Ovary (tissue), 9 donors: ENCODE measurements around the gene HDLBP. TPM values are rescaled to one million over a fixed set of nuclear protein-coding genes. Genes with fewer than 3 reads are reported as not detected.

Source experiments
- DNase-seq, 5 donors: peaks; one replicate each; pipeline ENCODE4 v3.0.0-alpha.2; 2019 to 2020
- H3K27ac ChIP-seq, 2 donors: fragments of 200-600 bp; one replicate each; pipeline versions ENCODE4 v1.5.1 to v1.8.0; 2019 to 2022
- H3K27me3 ChIP-seq: fragments of 200-600 bp; one replicate; pipeline ENCODE4 v1.8.0; 2022
- H3K36me3 ChIP-seq: fragments of 200-600 bp; sonication (generic); one replicate; pipeline ENCODE4 v1.5.1; 2019
- H3K4me1 ChIP-seq: one replicate; pipeline ENCODE4 v1.8.1; 2013; ENCODE audit warnings: mild to moderate bottlenecking, moderate library complexity; ENCODE audit not compliant: insufficient read depth
- H3K4me3 ChIP-seq: fragments of 200-600 bp; sonication (generic); one replicate; pipeline ENCODE4 v1.5.1; 2017
- H3K9me3 ChIP-seq, 2 donors: fragments of 200-600 bp in 1 of 2; sonication (generic) in 1 of 2; one replicate each; pipeline versions ENCODE4 v1.5.1 to v1.8.1; 2013 to 2019; ENCODE audit warnings: mild to moderate bottlenecking in 1 of 2, moderate library complexity in 1 of 2
- EP300 ChIP-seq: sonication (generic); formaldehyde crosslinking; IDR thresholded peaks from one replicate; pipeline ENCODE4 v1.6.1; 2017; ENCODE audit warnings: antibody characterized with exemption
- POLR2A ChIP-seq: fragments of 450-650 bp; IDR thresholded peaks from one replicate; pipeline ENCODE4 v1.6.1; 2017; ENCODE audit warnings: antibody characterized with exemption, mild to moderate bottlenecking, moderate library complexity
- WGBS, 3 donors: extraction: QIAGEN DNeasy Blood & Tissue Kit in 1 of 3; methylation state at CpG; one replicate each; pipeline versions ENCODE4 v1.1.5 to v1.1.7; 2013 to 2017; 5-methylcytosine and 5-hydroxymethylcytosine counted together
- intact Hi-C, 4 donors: fragments of 100-400 bp; cut with DNase I; formaldehyde crosslinking; loops; one replicate each; pipeline versions ENCODE4 v1.11.0 to v1.15.1; 2022 to 2023
- polyA plus RNA-seq, 2 donors: library from polyadenylated mRNA; stranded (reverse); fragments of 200-250 nt in 1 of 2; fragments of 350-450 nt in 1 of 2; fragmentation: Illumina TruSeq in 1 of 2; extraction: RNeasy Lipid Tissue Mini Kit (QIAGEN cat#74804) in 1 of 2; gene quantifications; one replicate each; pipeline ENCODE4 v1.2.3, GENCODE V29; 2013 to 2014
- total RNA-seq, 7 donors: library from RNA; depleted of rRNA in 2 of 7; stranded (reverse); fragments of >200 nt in 2 of 7; fragmentation: NEBNext Ultra II Directional in 3 of 7; extraction: Animal tissue kit (Norgen Biotek cat#: 25700) in 3 of 7; gene quantifications; one replicate each; pipeline versions ENCODE4 v1.1.0 to v1.2.4, GENCODE V29; 2016 to 2023
- TF ChIP-seq, protein P1 (sequence below), 3 donors: fragments of 450-650 bp in 2 of 3; fragments of 200-600 bp in 1 of 3; IDR thresholded peaks; one replicate each; pipeline versions ENCODE4 v1.5.1 to v1.8.0; 2016 to 2022; ENCODE audit warnings: antibody characterized with exemption in 3 of 3, mild to moderate bottlenecking in 1 of 3
- donor health status: DM: no; HTN: no; CAD: no; lungs with moderate emphysema.
- donor health status: DM: no; HTN: no; CAD: no.
- donor health status: Bipolar disorder and iron deficiency.
- donor health status: DM: yes; HTN: yes; CAD: no.
- donor health status: DM: no; HTN: no; CAD: no.
- donor health status: DM: yes; HTN: yes; CAD: no.

HDLBP gene
- total and polyA plus RNA-seq, 9 donors: 145 to 616 (median 359) TPM

DNA sequence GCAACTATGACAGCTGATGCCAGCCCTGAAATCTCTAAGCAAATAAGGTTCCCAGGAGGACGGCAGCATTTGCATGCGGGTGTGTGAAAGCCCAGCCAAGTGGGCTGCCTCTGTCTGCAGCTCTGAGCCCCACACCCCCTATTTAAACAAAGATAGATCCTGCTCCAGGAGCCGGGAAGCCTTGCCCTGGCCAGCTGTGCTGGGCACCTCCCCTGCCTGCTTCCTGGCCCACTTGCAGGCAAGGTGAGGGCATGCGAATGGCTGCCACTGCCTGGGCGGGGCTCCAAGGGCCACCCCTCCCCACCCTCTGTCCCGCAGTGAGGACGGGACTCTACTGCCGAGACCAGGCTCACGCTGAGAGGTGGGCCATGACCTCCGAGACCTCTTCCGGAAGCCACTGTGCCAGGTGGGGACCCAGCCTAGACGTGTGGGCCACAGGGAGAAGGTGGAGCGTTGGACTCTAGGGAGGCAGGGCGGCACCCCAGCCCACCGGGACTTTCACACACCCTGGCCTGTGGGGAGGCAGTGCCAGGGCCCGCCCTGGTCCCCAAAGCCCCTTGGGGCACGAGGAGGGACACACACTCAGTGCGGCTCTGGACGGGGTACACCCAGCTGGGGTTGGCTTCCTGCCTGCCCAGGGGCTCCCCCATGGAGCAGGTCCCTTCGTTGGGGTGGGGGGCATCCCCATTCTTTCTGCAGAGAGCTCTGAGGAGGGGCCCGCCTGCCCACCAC lies 126.9 kb downstream of the HDLBP start, which contains the start of gene ANO7:
ANO7 (plus strand) TSS at position 317 of the 732 bp plus-strand sequence. CDS start 1,387 bp downstream, outside the sequence.
- H3K27ac ChIP-seq: no peak within 1 kb of the TSS
- intact Hi-C loops: no loop called here
- no peaks in the 10 kb centered on the region for H3K4me1 ChIP-seq
- no peaks in the 10 kb centered on the region for H3K36me3 ChIP-seq
- H3K27me3 ChIP-seq: no peaks in the 10 kb centered on the region
- TF ChIP-seq, protein P1, sequence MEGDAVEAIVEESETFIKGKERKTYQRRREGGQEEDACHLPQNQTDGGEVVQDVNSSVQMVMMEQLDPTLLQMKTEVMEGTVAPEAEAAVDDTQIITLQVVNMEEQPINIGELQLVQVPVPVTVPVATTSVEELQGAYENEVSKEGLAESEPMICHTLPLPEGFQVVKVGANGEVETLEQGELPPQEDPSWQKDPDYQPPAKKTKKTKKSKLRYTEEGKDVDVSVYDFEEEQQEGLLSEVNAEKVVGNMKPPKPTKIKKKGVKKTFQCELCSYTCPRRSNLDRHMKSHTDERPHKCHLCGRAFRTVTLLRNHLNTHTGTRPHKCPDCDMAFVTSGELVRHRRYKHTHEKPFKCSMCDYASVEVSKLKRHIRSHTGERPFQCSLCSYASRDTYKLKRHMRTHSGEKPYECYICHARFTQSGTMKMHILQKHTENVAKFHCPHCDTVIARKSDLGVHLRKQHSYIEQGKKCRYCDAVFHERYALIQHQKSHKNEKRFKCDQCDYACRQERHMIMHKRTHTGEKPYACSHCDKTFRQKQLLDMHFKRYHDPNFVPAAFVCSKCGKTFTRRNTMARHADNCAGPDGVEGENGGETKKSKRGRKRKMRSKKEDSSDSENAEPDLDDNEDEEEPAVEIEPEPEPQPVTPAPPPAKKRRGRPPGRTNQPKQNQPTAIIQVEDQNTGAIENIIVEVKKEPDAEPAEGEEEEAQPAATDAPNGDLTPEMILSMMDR (IDR thresholded peaks at IDR 0.05): no peak
- TF ChIP-seq POLR2A (no peak), EP300 (no peak)
- 63 to 72% (median 67%) methylated on average over 21 of the region's 21 CpGs for WGBS, 3 donors
- H3K9me3 ChIP-seq: no peaks in the 10 kb centered on the region
- no peak for DNase-seq
- no peak within 1 kb of the TSS for H3K4me3 ChIP-seq

DNA sequence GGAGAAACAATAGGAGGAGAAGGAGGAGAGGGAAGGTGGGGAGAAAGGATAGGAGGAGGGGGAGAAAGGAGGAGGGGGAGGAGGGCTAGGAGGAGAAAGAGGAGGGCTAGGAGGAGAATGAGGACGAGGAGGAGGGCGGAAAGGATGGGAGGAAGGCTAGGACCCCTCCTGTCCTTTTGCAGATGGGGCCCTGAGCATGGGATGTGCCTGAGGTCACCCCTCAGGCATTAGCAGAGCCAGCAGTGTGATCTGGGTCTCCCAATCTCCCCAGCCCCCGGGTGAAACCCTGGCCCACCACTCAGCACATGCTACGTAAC lies 127.6 kb downstream of the HDLBP start:
- H3K4me3 ChIP-seq: no peak overlapping the region
- DNase-seq: no peak
- 39 to 57% (median 40%) methylated on average over 4 of the region's 4 CpGs for WGBS, 3 donors
- no peaks in the 10 kb centered on the region for H3K36me3 ChIP-seq
- TF ChIP-seq, protein P1 (IDR thresholded peaks at IDR 0.05): no peak
- no peak for TF ChIP-seq POLR2A
- no peak for TF ChIP-seq EP300
- no peaks in the 10 kb centered on the region for H3K9me3 ChIP-seq
- intact Hi-C loops: no loop called here
- no peak overlapping the region for H3K27ac ChIP-seq
- H3K27me3 ChIP-seq: no peaks in the 10 kb centered on the region
- no peaks in the 10 kb centered on the region for H3K4me1 ChIP-seq

DNA sequence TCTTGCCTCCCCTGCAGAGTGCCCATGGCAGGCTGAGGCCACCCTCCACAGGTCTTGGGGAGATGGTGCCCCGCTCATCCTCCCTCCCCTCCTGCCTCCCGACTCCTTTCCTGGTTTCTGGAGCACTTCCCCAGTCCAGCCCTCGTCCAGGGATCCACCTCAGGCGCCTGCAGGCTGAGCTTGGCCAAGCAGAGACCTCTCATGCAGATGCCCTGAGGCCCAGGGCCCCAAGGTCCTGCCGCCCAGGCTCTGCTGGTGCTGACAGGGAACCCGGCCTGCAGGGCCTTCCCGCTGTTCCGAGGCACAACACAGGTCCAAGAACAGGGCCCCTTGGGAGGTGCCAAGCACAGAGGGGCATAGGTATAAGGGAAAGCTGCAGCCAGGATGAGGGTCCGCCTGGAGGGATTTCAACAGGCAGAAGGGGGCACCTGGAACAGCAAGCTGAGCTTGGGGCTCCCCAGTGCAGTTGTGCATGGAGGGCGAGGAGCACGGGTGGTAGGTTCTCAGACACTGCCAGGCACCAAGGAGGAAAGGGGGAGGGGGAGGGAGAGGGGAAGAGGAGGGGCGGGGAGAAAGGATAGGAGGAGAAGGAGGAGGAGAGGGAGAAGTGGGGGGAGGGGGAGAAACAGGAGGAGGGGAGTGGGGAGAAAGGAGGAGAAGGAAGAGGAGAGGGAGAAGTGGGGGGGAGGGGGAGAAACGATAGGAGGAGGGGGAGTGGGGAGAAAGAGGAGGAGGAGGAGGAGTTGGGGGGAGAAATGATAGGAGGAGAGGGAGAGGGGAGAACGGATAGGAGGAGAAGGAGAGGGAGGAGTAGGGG lies 128.2 kb downstream of the HDLBP start:
- Histone ChIP-seq H3K27me3 (no peaks in the 10 kb centered on the region), H3K36me3 (no peaks in the 10 kb centered on the region), H3K9me3 (no peaks in the 10 kb centered on the region), H3K4me1 (no peaks in the 10 kb centered on the region), H3K4me3 (no peak overlapping the region), H3K27ac (no peak overlapping the region)
- TF ChIP-seq EP300 (no peak), POLR2A (no peak)
- TF ChIP-seq, protein P1 (IDR thresholded peaks at IDR 0.05): no peak
- 49 to 59% (median 57%) methylated on average over 11 to 14 of the region's 14 CpGs for WGBS, 3 donors
- intact Hi-C loops: no loop called here
- DNase-seq: no peak

DNA sequence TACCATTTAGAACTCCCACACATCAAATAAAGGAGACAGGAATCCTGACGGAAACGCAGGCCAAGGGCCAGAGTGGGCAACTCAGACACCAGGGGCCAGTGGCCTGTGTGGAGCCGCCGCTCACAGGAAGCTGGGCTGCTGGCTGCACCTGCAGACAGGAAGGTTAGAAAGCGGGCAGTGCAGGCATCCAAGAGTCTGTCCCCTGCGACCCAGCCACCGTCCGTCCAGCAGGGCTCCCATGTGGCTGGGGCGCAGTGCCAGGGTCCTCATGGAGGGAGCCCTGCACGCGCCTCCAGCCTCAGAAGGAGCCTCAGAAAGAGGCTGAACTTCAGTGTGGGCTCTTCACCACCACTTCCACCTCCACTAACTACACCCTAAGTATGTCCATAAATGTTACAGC lies 129.5 kb downstream of the HDLBP start:
- H3K4me1 ChIP-seq: no peaks in the 10 kb centered on the region
- intact Hi-C loops: no loop called here
- DNase-seq: no peak
- 43 to 69% (median 47%) methylated on average over 11 of the region's 11 CpGs for WGBS, 3 donors
- H3K9me3 ChIP-seq: no peaks in the 10 kb centered on the region
- no peaks in the 10 kb centered on the region for H3K36me3 ChIP-seq
- TF ChIP-seq, protein P1 (IDR thresholded peaks at IDR 0.05): no peak
- TF ChIP-seq POLR2A (no peak), EP300 (no peak)
- no peak overlapping the region for H3K4me3 ChIP-seq
- no peaks in the 10 kb centered on the region for H3K27me3 ChIP-seq
- H3K27ac ChIP-seq: no peak overlapping the region
